GM12872 (cell line): ENCODE results near the gene ASRGL1.

Experiments used
- CTCF ChIP-seq: IDR thresholded peaks from 3 replicates; pipeline ENCODE4 v1.5.1; 2011; ENCODE audit warnings: low read depth, mild to moderate bottlenecking, low read length, moderate library complexity; ENCODE audit not compliant: insufficient read depth

Gene ASRGL1

GRCh38 chr11:62419314-62419929 is 82.2 kb downstream of the ASRGL1 start:
- no peak for TF ChIP-seq CTCF

GRCh38 chr11:62419943-62420342 is 82.7 kb downstream of the ASRGL1 start:
- TF ChIP-seq CTCF: no peak

- no peak for TF ChIP-seq CTCF
Measured at GRCh38 chr11:62420882-62421281, 83.6 kb downstream of the ASRGL1 start.

DNA sequence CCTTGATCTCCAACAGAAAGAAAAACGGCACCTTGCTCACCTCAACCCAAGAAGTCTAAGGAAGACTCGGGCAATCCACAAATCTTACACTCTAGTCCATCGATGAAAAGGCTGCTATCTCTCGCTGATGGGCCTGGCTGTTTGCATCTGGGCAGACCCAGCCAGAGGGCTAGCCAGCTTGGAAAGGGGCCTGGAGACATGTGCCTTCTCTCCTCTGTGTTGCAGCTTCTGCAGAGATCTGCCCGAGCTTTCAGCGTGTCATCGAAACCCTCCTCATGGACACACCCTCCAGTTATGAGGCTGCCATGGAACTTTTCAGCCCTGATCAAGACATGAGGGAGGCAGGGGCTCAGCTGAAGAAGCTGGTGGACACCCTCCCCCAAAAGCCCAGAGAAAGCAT is 84.7 kb downstream of the ASRGL1 start:
- no peak for TF ChIP-seq CTCF

DNA sequence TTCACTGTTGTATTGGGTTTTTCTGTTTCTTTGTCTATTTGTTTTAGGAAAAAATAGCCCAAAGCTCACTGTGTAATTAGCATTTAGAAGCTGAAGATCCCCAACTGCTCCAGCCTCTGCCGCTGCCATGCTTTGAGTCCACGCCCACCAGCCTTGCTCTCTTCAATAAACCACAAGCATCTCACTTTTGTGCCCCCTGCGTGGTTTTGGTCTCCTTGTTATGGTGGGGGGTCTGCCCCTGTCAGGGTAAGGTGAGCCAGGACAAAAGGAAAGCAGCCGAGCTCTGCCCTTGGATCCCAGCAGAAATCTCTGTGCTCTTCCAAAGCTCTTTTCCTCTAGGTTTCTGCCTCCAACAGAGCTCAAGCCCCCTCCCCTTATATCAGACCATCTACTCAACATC is 85.8 kb downstream of the ASRGL1 start:
- no peak for TF ChIP-seq CTCF

GRCh38 chr11:62427630-62428233 is 90.5 kb downstream of the ASRGL1 start:
- no peak for TF ChIP-seq CTCF

- TF ChIP-seq CTCF: no peak
Measured at GRCh38 chr11:62428871-62429560, 91.8 kb downstream of the ASRGL1 start.
